ENCODE data around the gene MPP2. TPM values are rescaled to one million over a fixed set of nuclear protein-coding genes. Genes with fewer than 3 reads are reported as not detected.

Gene MPP2
- total RNA-seq, 2 experiments from 2014 or later: 1.6 to 1.7 TPM

- ChIA-PET POLR2A (no interaction called here), CTCF (no interaction called here)
These were observed 24.4 kb downstream of the MPP2 start for GRCh38 chr17:43882761-43883415.

GRCh38 chr17:43881758-43882505, 25.4 kb downstream of the MPP2 start:
- ChIA-PET CTCF (interaction anchor here (1.4 to 2.5 kb wide), 2 partner anchors 17 to 23 kb away, joined by 3 to 6 read pairs; no protein-coding TSS in a partner anchor), POLR2A (no interaction called here)

- ChIA-PET CTCF (interaction anchor here (0.7 to 2.5 kb wide), 7 partner anchors 13 to 288 kb away, joined by 3 to 12 read pairs (median 4); partner anchors contain the start of gene NAGS), POLR2A (no interaction called here)
These were observed 26.2 kb downstream of the MPP2 start for GRCh38 chr17:43881181-43881580.

GRCh38 chr17:43880420-43880991, 26.8 kb downstream of the MPP2 start:
- CTCF ChIA-PET: interaction anchor here (0.7 to 2.5 kb wide), 13 partner anchors 12 to 288 kb away, joined by 3 to 12 read pairs (median 3); partner anchors contain the start of genes DUSP3, MPP2 and NAGS
- POLR2A ChIA-PET: interaction anchor here (0.6 to 0.7 kb wide), 2 partner anchors 341 to 444 kb away, joined by 3 to 6 read pairs; no protein-coding TSS in a partner anchor

GRCh38 chr17:43879723-43880419, 27.5 kb downstream of the MPP2 start:
- CTCF ChIA-PET: interaction anchor here (0.7 to 2.5 kb wide), 17 partner anchors 11 to 212 kb away, joined by 3 to 12 read pairs (median 4); partner anchors contain the start of genes DUSP3, MPP2 and NAGS
- POLR2A ChIA-PET: interaction anchor here (0.5 to 0.7 kb wide), 2 partner anchors 62 to 444 kb away, joined by 3 to 6 read pairs; no protein-coding TSS in a partner anchor

- POLR2A ChIA-PET: no interaction called here
- CTCF ChIA-PET: interaction anchor here (0.6 to 2.1 kb wide), 23 partner anchors 10 to 151 kb away, joined by 3 to 11 read pairs (median 4); no protein-coding TSS in a partner anchor
These were observed 28.8 kb downstream of the MPP2 start for GRCh38 chr17:43878260-43879175.

GRCh38 chr17:43877451-43878155, 29.7 kb downstream of the MPP2 start:
- ChIA-PET POLR2A (no interaction called here), CTCF (interaction anchor here (0.6 to 2.1 kb wide), 17 partner anchors 9 to 151 kb away, joined by 3 to 11 read pairs (median 4); no protein-coding TSS in a partner anchor)

GRCh38 chr17:43877031-43877430, 30.3 kb downstream of the MPP2 start:
- POLR2A ChIA-PET: no interaction called here
- CTCF ChIA-PET: interaction anchor here (0.6 to 1.4 kb wide), 5 partner anchors 12 to 67 kb away, joined by 3 to 5 read pairs (median 3); no protein-coding TSS in a partner anchor

- ChIA-PET CTCF (interaction anchor here (1.0 kb wide), 1 partner anchor 14 kb away, joined by 4 read pairs; no protein-coding TSS in a partner anchor), POLR2A (no interaction called here)
These were observed 31.7 kb downstream of the MPP2 start for GRCh38 chr17:43875476-43876147.

- POLR2A ChIA-PET: no interaction called here
- CTCF ChIA-PET: no interaction called here
These were observed 33.0 kb downstream of the MPP2 start for GRCh38 chr17:43874293-43874692.

- POLR2A ChIA-PET: no interaction called here
- CTCF ChIA-PET: no interaction called here
These were observed 33.5 kb downstream of the MPP2 start for GRCh38 chr17:43873815-43874214.

- ChIA-PET POLR2A (no interaction called here), CTCF (no interaction called here)
These were observed 34.2 kb downstream of the MPP2 start for GRCh38 chr17:43873091-43873490.

- POLR2A ChIA-PET: no interaction called here
These were observed 35.2 kb downstream of the MPP2 start for GRCh38 chr17:43871946-43872690.

GRCh38 chr17:43869031-43869430, 38.3 kb downstream of the MPP2 start:
- POLR2A ChIA-PET: interaction anchor here (0.7 kb wide), 1 partner anchor 24 kb away, joined by 11 read pairs; no protein-coding TSS in a partner anchor
- CTCF ChIA-PET: interaction anchor here (2.1 to 2.4 kb wide), 2 partner anchors 9 to 11 kb away, joined by 8 to 12 read pairs; no protein-coding TSS in a partner anchor

More at GRCh38 chr17:43871946-43872690, 35.2 kb downstream of the MPP2 start:
- CTCF ChIA-PET: no interaction called here

GRCh38 chr17:43868226-43868994, 38.9 kb downstream of the MPP2 start:
- CTCF ChIA-PET: interaction anchor here (2.1 to 2.4 kb wide), 2 partner anchors 10 to 12 kb away, joined by 8 to 12 read pairs; no protein-coding TSS in a partner anchor
- POLR2A ChIA-PET: interaction anchor here (0.7 kb wide), 1 partner anchor 23 kb away, joined by 11 read pairs; no protein-coding TSS in a partner anchor
